GM10266 (cell line): ENCODE measurements around the gene GSTM4.
A peak's percentile ranks its signal among the peaks of the same experiment; 100 is the strongest.
"Not testable (repeated sequence)": the region's sequence is repeated elsewhere in the genome, so short reads cannot be mapped to it uniquely, and the experiment has no call there.

Experiments used
- DNase-seq: peaks from one replicate; pipeline ENCODE4 v3.0.0; 2012; ENCODE audit errors: extremely low spot score
- TF ChIP-seq, protein P1 (sequence below): IDR thresholded peaks from 2 replicates; pipeline ENCODE4 v1.5.1; 2012; ENCODE audit warnings: mild to moderate bottlenecking, low read depth; ENCODE audit not compliant: control insufficient read depth, insufficient read depth; ENCODE audit errors: missing control alignments

The GSTM4 gene

GRCh38 chr1:109671067-109671466, 15.2 kb downstream of the GSTM4 start:
- TF ChIP-seq, protein P1, sequence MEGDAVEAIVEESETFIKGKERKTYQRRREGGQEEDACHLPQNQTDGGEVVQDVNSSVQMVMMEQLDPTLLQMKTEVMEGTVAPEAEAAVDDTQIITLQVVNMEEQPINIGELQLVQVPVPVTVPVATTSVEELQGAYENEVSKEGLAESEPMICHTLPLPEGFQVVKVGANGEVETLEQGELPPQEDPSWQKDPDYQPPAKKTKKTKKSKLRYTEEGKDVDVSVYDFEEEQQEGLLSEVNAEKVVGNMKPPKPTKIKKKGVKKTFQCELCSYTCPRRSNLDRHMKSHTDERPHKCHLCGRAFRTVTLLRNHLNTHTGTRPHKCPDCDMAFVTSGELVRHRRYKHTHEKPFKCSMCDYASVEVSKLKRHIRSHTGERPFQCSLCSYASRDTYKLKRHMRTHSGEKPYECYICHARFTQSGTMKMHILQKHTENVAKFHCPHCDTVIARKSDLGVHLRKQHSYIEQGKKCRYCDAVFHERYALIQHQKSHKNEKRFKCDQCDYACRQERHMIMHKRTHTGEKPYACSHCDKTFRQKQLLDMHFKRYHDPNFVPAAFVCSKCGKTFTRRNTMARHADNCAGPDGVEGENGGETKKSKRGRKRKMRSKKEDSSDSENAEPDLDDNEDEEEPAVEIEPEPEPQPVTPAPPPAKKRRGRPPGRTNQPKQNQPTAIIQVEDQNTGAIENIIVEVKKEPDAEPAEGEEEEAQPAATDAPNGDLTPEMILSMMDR, result no peak
- DNase-seq, result peak; percentile 4

GRCh38 chr1:109673861-109674260, 18.0 kb downstream of the GSTM4 start:
- DNase-seq, result not testable (repeated sequence)

GRCh38 chr1:109676683-109677381, 20.9 kb downstream of the GSTM4 start:
- DNase-seq, result peak; percentile 0

DNA sequence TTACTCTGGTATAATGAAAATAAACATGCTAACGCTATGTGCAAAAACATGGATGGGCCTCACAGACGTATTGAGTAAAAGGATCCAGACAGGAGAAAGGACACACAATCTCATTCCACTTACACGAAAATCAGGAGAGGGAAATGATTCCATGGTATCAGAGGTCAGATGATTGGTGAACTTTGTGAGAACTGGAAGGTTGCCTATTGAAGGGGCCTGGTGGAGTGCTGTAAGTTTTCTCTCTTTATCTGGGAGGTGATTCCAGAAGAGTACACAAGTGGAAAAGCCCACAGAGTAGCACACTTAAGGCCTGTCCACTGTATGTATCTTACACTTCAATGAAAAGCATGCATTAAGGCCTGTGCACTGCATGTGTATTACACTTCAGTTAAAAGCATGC, 21.6 kb downstream of the GSTM4 start:
- TF ChIP-seq, protein P1, result no peak
- DNase-seq, result peak; percentile 0

- not testable (repeated sequence) for DNase-seq
Observed at GRCh38 chr1:109678637-109679036, 22.7 kb downstream of the GSTM4 start.

DNA sequence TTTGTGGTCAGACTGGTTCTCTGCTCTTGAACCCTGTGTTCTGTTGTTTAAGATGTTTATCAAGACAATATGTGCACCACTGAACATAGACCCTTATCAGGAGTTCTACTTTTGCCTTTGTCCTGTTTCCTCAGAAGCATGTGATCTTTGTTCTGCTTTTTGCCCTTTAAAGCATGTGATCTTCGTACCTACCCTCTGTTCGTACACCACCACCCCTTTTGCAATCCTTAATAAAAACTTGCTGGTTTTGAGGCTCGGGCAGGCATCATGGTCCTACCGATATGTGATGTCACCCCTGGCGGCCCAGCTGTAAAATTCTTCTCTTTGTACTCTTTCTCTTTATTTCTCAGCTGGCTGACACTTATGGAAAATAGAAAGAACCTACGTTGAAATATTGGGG, 28.9 kb downstream of the GSTM4 start:
- not testable (repeated sequence) for DNase-seq

GRCh38 chr1:109685399-109685798, 29.5 kb downstream of the GSTM4 start:
- not testable (repeated sequence) for DNase-seq

DNA sequence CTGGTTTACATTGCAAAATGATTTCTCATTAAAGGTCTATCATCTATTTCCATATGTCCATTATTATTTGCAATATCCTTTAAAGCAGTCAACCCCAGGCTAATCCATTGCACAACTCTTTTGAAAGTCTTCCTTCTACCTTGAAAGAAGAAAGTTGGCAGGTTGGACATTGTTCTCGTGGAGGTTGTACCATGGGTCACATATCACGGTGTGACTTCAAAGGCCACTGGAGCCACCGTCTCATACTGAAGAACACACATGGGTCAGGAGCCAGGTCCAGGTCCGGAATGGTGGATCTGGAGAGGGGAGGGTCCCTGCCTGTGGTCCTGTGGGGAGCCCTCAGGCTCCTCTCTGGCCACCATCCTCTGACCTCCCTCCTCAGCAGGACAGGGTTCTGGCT, 30.0 kb downstream of the GSTM4 start:
- DNase-seq, result not testable (repeated sequence)

DNA sequence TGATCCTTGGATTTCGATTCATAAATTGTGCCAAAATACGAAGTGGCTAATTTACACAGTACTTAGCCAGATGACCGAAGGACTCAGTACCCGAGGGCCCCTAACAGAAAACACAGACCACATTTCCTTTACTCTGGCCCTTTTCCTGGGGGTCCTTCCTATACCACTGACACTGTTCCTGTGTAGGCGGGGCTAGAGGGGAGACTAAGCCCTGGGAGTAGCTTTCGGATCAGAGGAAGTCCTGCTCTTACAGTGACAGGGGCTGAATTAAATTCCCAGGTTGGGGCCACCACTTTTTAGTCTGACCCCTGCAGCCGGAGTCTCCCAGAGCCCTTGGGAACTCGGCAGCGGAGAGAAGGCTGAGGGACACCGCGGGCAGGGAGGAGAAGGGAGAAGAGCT, 31.2 kb downstream of the GSTM4 start:
- DNase-seq, result not testable (repeated sequence)

DNA sequence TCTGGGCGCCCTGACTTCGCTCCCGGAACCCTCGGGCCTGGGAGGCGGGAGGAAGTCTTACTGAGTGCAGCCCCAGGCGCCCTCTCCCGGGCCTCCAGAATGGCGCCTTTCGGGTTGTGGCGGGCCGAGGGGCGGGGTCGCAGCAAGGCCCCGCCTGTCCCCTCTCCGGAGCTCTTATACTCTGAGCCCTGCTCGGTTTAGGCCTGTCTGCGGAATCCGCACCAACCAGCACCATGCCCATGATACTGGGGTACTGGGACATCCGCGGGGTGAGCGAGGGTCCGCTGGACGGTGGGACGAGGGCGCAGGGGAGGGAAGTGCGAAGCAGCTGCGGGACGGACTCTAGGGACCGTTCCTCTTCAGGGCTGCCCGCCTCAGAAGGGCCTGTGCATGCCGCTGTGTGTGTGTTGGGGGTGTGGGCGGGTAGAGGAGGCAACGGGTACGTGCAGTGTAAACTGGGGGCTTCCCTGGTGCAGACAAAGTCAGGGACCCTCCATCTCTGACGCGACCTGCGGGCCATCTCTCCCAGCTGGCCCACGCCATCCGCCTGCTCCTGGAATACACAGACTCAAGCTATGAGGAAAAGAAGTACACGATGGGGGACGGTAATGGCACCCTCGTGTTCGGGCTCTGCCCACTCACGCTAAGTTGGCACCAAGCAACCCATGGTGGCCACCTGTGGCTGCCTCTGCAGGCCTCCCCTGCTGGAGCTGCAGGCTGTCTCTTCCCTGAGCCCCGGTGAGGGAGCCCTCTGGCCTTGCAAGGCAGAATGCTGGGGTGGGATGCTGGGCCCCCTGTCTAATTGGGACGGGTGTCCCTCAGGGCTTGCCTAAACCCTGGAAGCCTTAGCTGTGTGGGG, 32.0 kb downstream of the GSTM4 start, which contains the start of gene GSTM1:
Gene GSTM1 (plus strand): TSS at position 177 of the 859 bp plus-strand sequence. CDS start 57 bp downstream, at position 234.
- DNase-seq, result no peak
- TF ChIP-seq, protein P1, result no peak

GRCh38 chr1:109689844-109690405, 34.0 kb downstream of the GSTM4 start:
- TF ChIP-seq, protein P1, result no peak
- DNase-seq, result no peak
